H9 (cell line): ENCODE measurements around the gene GSTT2B. TPM values are rescaled to one million over a fixed set of nuclear protein-coding genes. Genes with fewer than 3 reads are reported as not detected.
"Not testable (repeated sequence)": the region's sequence is repeated elsewhere in the genome, so short reads cannot be mapped to it uniquely, and the experiment has no call there.

Source experiments
- DNase-seq: peaks from one replicate; pipeline ENCODE4 v3.0.0-alpha.2; 2017
- H2AFZ ChIP-seq: one replicate; pipeline ENCODE4 v1.6.1; 2013; ENCODE audit warnings: mild to moderate bottlenecking, low read length, control low read depth, moderate library complexity
- H2AK5ac ChIP-seq: 2 replicates; pipeline ENCODE4 v1.6.1; 2013; ENCODE audit warnings: low read length, control low read depth, mixed read lengths; ENCODE audit not compliant: insufficient read length
- H2BK120ac ChIP-seq: one replicate; pipeline ENCODE4 v1.6.1; 2013; ENCODE audit warnings: low read depth, mild to moderate bottlenecking, low read length, control low read depth, inconsistent platforms; ENCODE audit not compliant: poor library complexity, severe bottlenecking
- H2BK12ac ChIP-seq: 2 replicates; pipeline ENCODE4 v1.6.1; 2013; ENCODE audit warnings: low read length, control low read depth, mixed read lengths, low read depth; ENCODE audit not compliant: insufficient read length
- H2BK15ac ChIP-seq: 2 replicates; pipeline ENCODE4 v1.6.1; 2013; ENCODE audit warnings: low read depth, low read length, control low read depth
- H2BK20ac ChIP-seq: one replicate; pipeline ENCODE4 v1.6.1; 2013; ENCODE audit warnings: low read depth, mild to moderate bottlenecking, low read length, control low read depth, inconsistent platforms; ENCODE audit not compliant: poor library complexity, severe bottlenecking
- H2BK5ac ChIP-seq: 2 replicates; pipeline ENCODE4 v1.6.1; 2013; ENCODE audit warnings: low read length, control low read depth, mixed read lengths; ENCODE audit not compliant: insufficient read length
- H3K14ac ChIP-seq: 2 replicates; pipeline ENCODE4 v1.6.1; 2013; ENCODE audit warnings: low read length, control low read depth; ENCODE audit not compliant: insufficient read depth
- H3K18ac ChIP-seq: 2 replicates; pipeline ENCODE4 v1.6.1; 2013; ENCODE audit warnings: low read depth, mild to moderate bottlenecking, mixed read lengths, low read length, control low read depth; ENCODE audit not compliant: insufficient read length
- H3K23ac ChIP-seq: 2 replicates; pipeline ENCODE4 v1.6.1; 2013; ENCODE audit warnings: low read length, control low read depth, mixed read lengths, low read depth; ENCODE audit not compliant: insufficient read length
- H3K23me2 ChIP-seq: 2 replicates; pipeline ENCODE4 v1.6.1; 2013; ENCODE audit warnings: low read depth, mild to moderate bottlenecking, mixed read lengths, low read length, control low read depth; ENCODE audit not compliant: insufficient read length, poor library complexity, severe bottlenecking
- H3K27ac ChIP-seq: 2 replicates; pipeline ENCODE4 v1.5.1; 2013; ENCODE audit warnings: low read length, control low read depth, mixed read lengths, low read depth; ENCODE audit not compliant: insufficient read length
- H3K27me3 ChIP-seq: 2 replicates; pipeline ENCODE4 v1.6.1; 2013; ENCODE audit warnings: low read length, control low read depth, inconsistent platforms; ENCODE audit not compliant: insufficient read depth
- H3K4ac ChIP-seq: 2 replicates; pipeline ENCODE4 v1.6.1; 2013; ENCODE audit warnings: low read depth, mild to moderate bottlenecking, control low read depth, inconsistent platforms, low read length, moderate library complexity
- H3K4me1 ChIP-seq: 2 replicates; pipeline ENCODE4 v1.6.1; 2013; ENCODE audit warnings: low read length, control low read depth, inconsistent platforms; ENCODE audit not compliant: insufficient read depth
- H3K4me2 ChIP-seq: 2 replicates; pipeline ENCODE4 v1.6.1; 2013; ENCODE audit warnings: low read length, control low read depth, mixed read lengths; ENCODE audit not compliant: insufficient read length, insufficient read depth
- H3K56ac ChIP-seq: 2 replicates; pipeline ENCODE4 v1.6.1; 2013; ENCODE audit warnings: low read depth, mild to moderate bottlenecking, mixed read lengths, low read length, control low read depth; ENCODE audit not compliant: insufficient read length
- H3K79me1 ChIP-seq: 2 replicates; pipeline ENCODE4 v1.6.1; 2013; ENCODE audit warnings: low read depth, mild to moderate bottlenecking, moderate library complexity, low read length, control low read depth, inconsistent platforms; ENCODE audit not compliant: insufficient read depth, poor library complexity, severe bottlenecking
- H3K79me2 ChIP-seq: 2 replicates; pipeline ENCODE4 v1.6.1; 2013; ENCODE audit warnings: low read length, control low read depth, inconsistent platforms; ENCODE audit not compliant: insufficient read depth
- H3K9ac ChIP-seq: 2 replicates; pipeline ENCODE4 v1.6.1; 2013; ENCODE audit warnings: low read length, control low read depth, mixed read lengths; ENCODE audit not compliant: insufficient read length; ENCODE audit errors: extremely low read depth
- H3K9me3 ChIP-seq: one replicate; pipeline ENCODE4 v1.6.1; 2013; ENCODE audit warnings: low read depth, low read length, inconsistent platforms; ENCODE audit not compliant: control insufficient read depth
- H3T11ph ChIP-seq: one replicate; pipeline ENCODE4 v1.6.1; 2013; ENCODE audit warnings: mild to moderate bottlenecking, low read length, control low read depth, inconsistent platforms
- H4K20me1 ChIP-seq: one replicate; pipeline ENCODE4 v1.6.1; 2013; ENCODE audit not compliant: control insufficient read depth, insufficient read length, insufficient read depth
- H4K5ac ChIP-seq: 2 replicates; pipeline ENCODE4 v1.6.1; 2013; ENCODE audit warnings: low read depth, mild to moderate bottlenecking, mixed read lengths, low read length, control low read depth; ENCODE audit not compliant: insufficient read length
- H4K8ac ChIP-seq: replicated peaks from 2 replicates; pipeline ENCODE4 v1.6.1; 2013; ENCODE audit warnings: low read length, control low read depth, mixed read lengths, low read depth; ENCODE audit not compliant: insufficient read length
- H4K91ac ChIP-seq: 2 replicates; pipeline ENCODE4 v1.6.1; 2013; ENCODE audit warnings: low read depth, mild to moderate bottlenecking, moderate library complexity, mixed read lengths, low read length, control low read depth; ENCODE audit not compliant: insufficient read length
- H3K27ac Mint-ChIP-seq, 3 experiments: 2 replicates in 2 of 3; 3 replicates in 1 of 3; pipeline ENCODE4 v1.8.0; 2020 to 2021; ENCODE audit warnings: mixed read lengths in 3 of 3, mild to moderate bottlenecking in 1 of 3, moderate library complexity in 1 of 3
- H3K27me3 Mint-ChIP-seq: 2 replicates; pipeline ENCODE4 v1.8.0; 2021; ENCODE audit warnings: low read depth, mild to moderate bottlenecking, moderate library complexity, mixed read lengths
- H3K36me3 Mint-ChIP-seq, 3 experiments: 2 replicates in 2 of 3; 3 replicates in 1 of 3; pipeline ENCODE4 v1.8.0; 2020 to 2021; ENCODE audit warnings: low read depth in 3 of 3, mixed read lengths in 3 of 3; ENCODE audit not compliant: insufficient read depth in 1 of 3
- H3K4me1 Mint-ChIP-seq, 2 experiments: 2 replicates each; pipeline ENCODE4 v1.8.0; 2020; ENCODE audit warnings: mixed read lengths in 2 of 2
- H3K4me3 Mint-ChIP-seq, 2 experiments: 2 replicates in 1 of 2; 3 replicates in 1 of 2; pipeline ENCODE4 v1.8.0; 2020 to 2021; ENCODE audit warnings: mild to moderate bottlenecking in 2 of 2, mixed read lengths in 2 of 2, moderate library complexity in 1 of 2
- H3K9me3 Mint-ChIP-seq, 2 experiments: 2 replicates in 1 of 2; 3 replicates in 1 of 2; pipeline ENCODE4 v1.8.0; 2020; ENCODE audit warnings: mild to moderate bottlenecking in 2 of 2, mixed read lengths in 2 of 2, moderate library complexity in 1 of 2
- WGBS: extraction: QIAGEN DNeasy Blood & Tissue Kit; methylation state at CpG from one replicate; pipeline ENCODE4 v1.1.7; 2013; ENCODE audit warnings: missing lambda C conversion rate, low lambda C conversion rate, mixed read lengths; ENCODE audit not compliant: insufficient read length; ENCODE audit errors: extremely low coverage; 5-methylcytosine and 5-hydroxymethylcytosine counted together
- total RNA-seq: library from RNA; stranded (reverse); gene quantifications from 2 replicates; pipeline ENCODE4 v1.2.1, GENCODE V29; 2021

Gene GSTT2B
- total RNA-seq, 1 experiment from 2014 or later = 4.5 TPM

DNA sequence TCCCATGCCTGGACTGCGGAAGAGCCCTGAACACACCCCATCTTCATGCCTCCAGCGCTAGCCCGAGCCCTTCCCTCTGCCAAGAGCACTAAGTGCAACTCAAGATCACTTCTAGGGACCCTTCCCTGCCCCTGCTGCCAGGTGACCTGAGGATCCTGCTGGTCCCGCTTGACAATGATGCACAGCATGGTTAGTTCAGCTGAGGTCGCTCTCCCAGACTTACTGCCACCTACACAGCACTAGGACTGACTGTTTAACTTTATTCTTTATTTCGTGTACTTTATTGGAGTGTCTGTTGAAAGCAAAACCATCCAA, 6.0 kb downstream of the GSTT2B start:
- H3K4me1 Mint-ChIP-seq = peaks cover 33 to 34% of the 10 kb centered on the region in 2 experiments
- peak; percentile 62 for DNase-seq
- H3K27me3 Mint-ChIP-seq, H3K56ac ChIP-seq, H3K18ac ChIP-seq, H3K4ac ChIP-seq, H3K4me1 ChIP-seq, H2BK15ac ChIP-seq, H4K91ac ChIP-seq, H3K9me3 ChIP-seq, H3T11ph ChIP-seq, H2AFZ ChIP-seq, H3K27ac ChIP-seq, H4K20me1 ChIP-seq, H2AK5ac ChIP-seq, H3K23ac ChIP-seq, H3K36me3 Mint-ChIP-seq, H2BK20ac ChIP-seq, H3K79me2 ChIP-seq, H3K23me2 ChIP-seq, H3K9me3 Mint-ChIP-seq, H3K14ac ChIP-seq, H3K27me3 ChIP-seq, H2BK120ac ChIP-seq, H2BK5ac ChIP-seq, H3K9ac ChIP-seq, H4K8ac ChIP-seq, H3K79me1 ChIP-seq: not testable (repeated sequence)
- peak overlapping the region; percentile 6 to 43; a peak in 4 of 5 replicates for H3K4me3 Mint-ChIP-seq
- no CpG with 5 or more reads among the region's 6 CpGs for WGBS
- H3K4me2 ChIP-seq = peak overlapping the region; percentile 27
- peak overlapping the region; percentile 25 for H4K5ac ChIP-seq
- H3K27ac Mint-ChIP-seq = peak overlapping the region in 2 of 3 experiments; percentile 21 to 59; a peak in 5 of 7 replicates
- peak overlapping the region; percentile 28 for H2BK12ac ChIP-seq

DNA sequence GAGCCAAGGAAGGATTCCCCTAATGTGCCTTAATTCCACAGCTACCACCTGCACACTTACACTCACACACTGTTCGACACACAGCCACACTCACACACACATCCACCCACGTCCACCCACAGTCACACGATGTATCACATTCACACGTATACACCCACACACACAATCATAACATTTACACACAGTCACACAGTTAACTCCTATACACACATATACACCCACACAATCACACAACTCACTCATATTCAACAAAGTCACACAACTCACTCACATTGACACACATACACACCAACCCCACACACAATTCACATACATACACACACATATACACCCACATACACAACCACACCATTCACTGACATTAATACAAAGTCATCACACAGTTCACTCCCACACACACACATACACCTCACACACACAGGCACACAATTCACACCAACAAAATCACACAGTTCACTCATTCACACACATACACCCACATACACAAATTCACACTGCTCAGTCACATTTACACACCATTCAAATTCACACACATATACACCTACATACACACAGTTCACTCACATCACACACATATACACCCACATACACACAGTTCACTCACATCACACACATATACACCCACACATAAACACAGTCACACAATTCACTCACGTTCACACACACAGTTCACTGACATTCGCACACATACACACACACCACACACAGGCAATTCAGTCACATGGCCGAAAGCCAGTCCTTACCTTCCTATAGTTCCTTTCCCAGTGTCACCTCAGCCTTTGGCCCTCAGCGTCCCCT, 6.6 kb downstream of the GSTT2B start:
- not testable (repeated sequence) for H3K14ac ChIP-seq, H3K18ac ChIP-seq, H2BK5ac ChIP-seq, H2BK120ac ChIP-seq, H3K79me1 ChIP-seq, H3K4me1 ChIP-seq, H4K91ac ChIP-seq, H2BK20ac ChIP-seq, H3K9me3 ChIP-seq, H3K27me3 ChIP-seq, H3K27me3 Mint-ChIP-seq, H3K36me3 Mint-ChIP-seq, H3K27ac ChIP-seq, H4K20me1 ChIP-seq, H3K4ac ChIP-seq, H3K56ac ChIP-seq, H3K9ac ChIP-seq, H2BK15ac ChIP-seq, H3K79me2 ChIP-seq, H2AFZ ChIP-seq, H3K23ac ChIP-seq, DNase-seq, H4K8ac ChIP-seq, H3K9me3 Mint-ChIP-seq, H3K23me2 ChIP-seq, H3T11ph ChIP-seq
- Histone ChIP-seq H2BK12ac (peak overlapping the region; percentile 28), H4K5ac (peak overlapping the region; percentile 25), H3K4me2 (peak overlapping the region; percentile 27), H2AK5ac (peak overlapping the region; percentile 57)
- no CpG with 5 or more reads among the region's 8 CpGs for WGBS
- Mint-ChIP-seq H3K4me3 (peak overlapping the region; percentile 6 to 43; a peak in 4 of 5 replicates), H3K4me1 (peaks cover 33 to 34% of the 10 kb centered on the region in 2 experiments), H3K27ac (peak overlapping the region in 2 of 3 experiments; percentile 21 to 59; a peak in 4 of 7 replicates)
